ENCODE measurements around the gene SRCIN1. TPM values are rescaled to one million over a fixed set of nuclear protein-coding genes. Genes with fewer than 3 reads are reported as not detected.

The SRCIN1 gene
- total RNA-seq, 4 donors from 2014 or later, result 1.2 to 2.7 (median 2.3) TPM

DNA sequence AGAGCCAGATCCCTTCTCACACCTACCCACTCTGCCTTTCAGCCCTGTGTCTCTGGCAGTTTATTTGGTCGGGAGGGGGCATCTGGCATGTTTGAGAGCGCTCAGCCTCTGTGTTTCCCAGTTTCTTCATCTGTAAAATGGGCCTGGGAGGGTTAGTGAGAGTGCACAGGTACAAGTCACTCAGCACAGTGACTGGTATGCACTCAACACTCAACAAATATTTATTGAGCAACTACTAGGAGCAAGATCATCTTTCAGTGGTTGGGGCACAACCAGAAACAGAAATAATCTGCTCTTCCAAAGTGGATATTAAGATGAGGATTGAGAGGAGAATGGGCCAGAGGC lies 13.7 kb upstream of the SRCIN1 start:
- peaks cover 0 to 68% (median 3%) of the 10 kb centered on the region in 4 donors for H3K27me3 ChIP-seq
- no peak for TF ChIP-seq CTCF (IDR thresholded peaks at IDR 0.05)
- TF ChIP-seq POLR2A (IDR thresholded peaks at IDR 0.05; ENCODE audit: low read depth), result no peak
- TF ChIP-seq EP300 (IDR thresholded peaks at IDR 0.05), result no peak
- no peak for TF ChIP-seq POLR2AphosphoS5 (IDR thresholded peaks at IDR 0.05)
- no peaks in the 10 kb centered on the region for H3K9me3 ChIP-seq
- H3K4me3 ChIP-seq, result no peak overlapping the region
- no peaks in the 10 kb centered on the region for H3K36me3 ChIP-seq
- H3K4me1 ChIP-seq, result no peaks in the 10 kb centered on the region
- intact Hi-C loops (cut with DNase I), result no loop called here
- DNase-seq (ENCODE audit: extremely low spot score), result no peak
- no peak overlapping the region for H3K27ac ChIP-seq (replicated peaks in 1 of 4)
- 100% methylated on average over 2 of the region's 2 CpGs for WGBS

DNA sequence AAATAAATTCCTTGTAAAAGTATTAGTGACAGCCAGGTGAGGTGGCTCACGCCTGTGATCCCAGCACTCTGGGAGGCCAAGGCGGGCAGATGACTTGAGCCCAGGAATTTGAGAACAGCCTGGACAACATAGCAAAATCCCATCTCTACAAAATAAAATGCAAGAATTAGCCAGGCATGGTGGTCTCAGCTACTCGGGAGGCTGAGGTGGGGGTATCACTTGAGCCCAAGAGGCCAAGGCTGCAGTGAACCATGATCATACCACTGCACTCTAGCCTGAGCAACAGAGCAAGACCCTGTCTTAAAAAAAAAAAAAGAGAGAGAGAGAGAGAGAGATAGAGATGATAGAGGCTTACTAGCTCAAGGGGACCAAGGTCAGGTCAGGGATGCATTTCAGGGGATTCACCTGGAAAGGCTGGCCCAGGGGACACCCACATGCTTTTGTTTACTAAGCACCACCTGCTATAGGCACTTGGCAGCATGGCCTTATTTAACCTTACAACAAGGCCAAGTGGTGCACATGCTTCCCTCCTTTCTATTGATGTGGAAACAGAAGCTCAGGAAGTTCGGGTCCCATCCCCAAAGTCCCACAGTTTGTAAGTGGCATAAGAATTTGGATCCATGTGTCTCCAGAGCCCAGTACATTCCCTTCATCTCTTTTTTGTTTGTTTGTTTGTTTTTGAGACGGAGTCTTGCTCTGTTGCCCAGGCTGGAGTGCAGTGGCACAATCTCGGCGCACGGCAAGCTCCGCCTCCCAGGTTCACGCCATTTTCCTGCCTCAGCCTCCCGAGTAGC lies 12.4 kb upstream of the SRCIN1 start:
- intact Hi-C loops (cut with DNase I), result no loop called here
- H3K36me3 ChIP-seq, result no peaks in the 10 kb centered on the region
- DNase-seq (ENCODE audit: extremely low spot score), result no peak
- WGBS, result 84% methylated on average over 11 of the region's 11 CpGs
- no peak overlapping the region for H3K27ac ChIP-seq (replicated peaks in 1 of 4)
- peaks cover 0 to 72% (median 3%) of the 10 kb centered on the region in 4 donors for H3K27me3 ChIP-seq
- TF ChIP-seq POLR2A (IDR thresholded peaks at IDR 0.05; ENCODE audit: low read depth) (no peak), CTCF (IDR thresholded peaks at IDR 0.05) (no peak), POLR2AphosphoS5 (IDR thresholded peaks at IDR 0.05) (no peak), EP300 (IDR thresholded peaks at IDR 0.05) (no peak)
- no peaks in the 10 kb centered on the region for H3K9me3 ChIP-seq
- no peak overlapping the region for H3K4me3 ChIP-seq
- H3K4me1 ChIP-seq, result no peaks in the 10 kb centered on the region

GRCh38 chr17:38617074-38617860 lies 11.5 kb upstream of the SRCIN1 start:
- no peak for TF ChIP-seq POLR2AphosphoS5 (IDR thresholded peaks at IDR 0.05)
- no peak for TF ChIP-seq EP300 (IDR thresholded peaks at IDR 0.05)
- TF ChIP-seq CTCF (IDR thresholded peaks at IDR 0.05), result no peak
- TF ChIP-seq POLR2A (IDR thresholded peaks at IDR 0.05; ENCODE audit: low read depth), result no peak
- H3K4me1 ChIP-seq, result no peaks in the 10 kb centered on the region
- WGBS, result 85% methylated on average over 18 of the region's 19 CpGs
- intact Hi-C loops (cut with DNase I), result no loop called here
- no peak overlapping the region for H3K4me3 ChIP-seq
- DNase-seq (ENCODE audit: extremely low spot score), result no peak
- H3K36me3 ChIP-seq, result no peaks in the 10 kb centered on the region
- H3K9me3 ChIP-seq, result peaks cover 0 to 5% (median under 1%) of the 10 kb centered on the region in 4 donors
- peaks cover 0 to 72% (median 0%) of the 10 kb centered on the region in 4 donors for H3K27me3 ChIP-seq
- no peak overlapping the region for H3K27ac ChIP-seq (replicated peaks in 1 of 4)

DNA sequence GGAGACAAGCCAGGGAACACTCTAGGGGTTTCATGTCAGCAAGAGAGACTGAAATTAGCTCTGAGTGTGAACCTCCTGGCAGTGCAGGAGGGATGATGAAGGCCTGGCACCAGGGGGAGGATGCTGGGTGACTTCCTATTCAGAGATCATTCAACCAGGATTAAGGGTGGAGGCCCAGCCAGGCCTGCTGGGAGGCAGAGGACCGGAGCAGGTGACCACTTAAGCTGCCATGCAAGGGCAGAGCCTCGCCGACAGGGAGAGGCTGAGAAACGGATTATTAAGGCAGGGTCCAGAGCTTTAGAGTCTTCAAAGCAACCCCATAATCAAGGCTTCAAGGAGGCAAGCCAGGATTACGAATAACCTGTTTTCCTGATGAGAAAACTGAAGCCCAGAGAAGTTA lies 10.6 kb upstream of the SRCIN1 start:
- Histone ChIP-seq H3K27ac (replicated peaks in 1 of 4) (no peak overlapping the region), H3K4me3 (no peak overlapping the region), H3K27me3 (peaks cover 0 to 77% (median 0%) of the 10 kb centered on the region in 4 donors), H3K4me1 (no peaks in the 10 kb centered on the region), H3K9me3 (peaks cover 0 to 14% (median 8%) of the 10 kb centered on the region in 4 donors), H3K36me3 (no peaks in the 10 kb centered on the region)
- DNase-seq (ENCODE audit: extremely low spot score), result no peak
- intact Hi-C loops (cut with DNase I), result no loop called here
- no peak for TF ChIP-seq POLR2AphosphoS5 (IDR thresholded peaks at IDR 0.05)
- TF ChIP-seq POLR2A (IDR thresholded peaks at IDR 0.05; ENCODE audit: low read depth), result no peak
- no peak for TF ChIP-seq CTCF (IDR thresholded peaks at IDR 0.05)
- no peak for TF ChIP-seq EP300 (IDR thresholded peaks at IDR 0.05)
- 85% methylated on average over 5 of the region's 5 CpGs for WGBS

Measured in esophagus muscularis mucosa (tissue), 4 donors.